ENCODE measurements around the gene LIPN. TPM values are rescaled to one million over a fixed set of nuclear protein-coding genes. Genes with fewer than 3 reads are reported as not detected.
A peak's percentile ranks its signal among the peaks of the same experiment; 100 is the strongest.
"Not testable (repeated sequence)": the region's sequence is repeated elsewhere in the genome, so short reads cannot be mapped to it uniquely, and the experiment has no call there.

LIPN gene
- not detected in 2 replicates for polyA plus RNA-seq (2014; cell fraction: cytosol; rRNA removed)
- not detected in 2 replicates for polyA plus RNA-seq (2014; cell fraction: nucleus; rRNA removed)

- no peak for DNase-seq (ENCODE audit: low spot score)
Measured at GRCh38 chr10:88759366-88760101, at the start of gene LIPN. LIPN (plus strand) TSS chr10:88760020; CDS start chr10:88761406, 1,386 bp downstream.

GRCh38 chr10:88715517-88715916 is 44.3 kb upstream of the LIPN start:
- DNase-seq (ENCODE audit: low spot score) = no peak

GRCh38 chr10:88721392-88721791 is 38.4 kb upstream of the LIPN start:
- no peak for DNase-seq (ENCODE audit: low spot score)

GRCh38 chr10:88725798-88726197 is 34.0 kb upstream of the LIPN start:
- no peak for DNase-seq (ENCODE audit: low spot score)

GRCh38 chr10:88728107-88728763 is 31.6 kb upstream of the LIPN start:
- peak; percentile 11 for DNase-seq (ENCODE audit: low spot score)

- peak; percentile 61 for DNase-seq (ENCODE audit: low spot score)
Measured at GRCh38 chr10:88730864-88731263, 29.0 kb upstream of the LIPN start.

- peak; percentile 59 for DNase-seq (ENCODE audit: low spot score)
Measured at GRCh38 chr10:88731296-88731695, 28.5 kb upstream of the LIPN start.

GRCh38 chr10:88733215-88733614 is 26.6 kb upstream of the LIPN start:
- peak; percentile 22 for DNase-seq (ENCODE audit: low spot score)

- DNase-seq (ENCODE audit: low spot score) = no peak
Measured at GRCh38 chr10:88735661-88736060, 24.2 kb upstream of the LIPN start.

GRCh38 chr10:88741921-88742320 is 17.9 kb upstream of the LIPN start:
- not testable (repeated sequence) for DNase-seq (ENCODE audit: low spot score)

GRCh38 chr10:88742448-88742847 is 17.4 kb upstream of the LIPN start:
- no peak for DNase-seq (ENCODE audit: low spot score)

GRCh38 chr10:88744002-88744401 is 15.8 kb upstream of the LIPN start:
- DNase-seq (ENCODE audit: low spot score) = peak; percentile 35

- DNase-seq (ENCODE audit: low spot score) = no peak
Measured at GRCh38 chr10:88745633-88746032, 14.2 kb upstream of the LIPN start.

- no peak for DNase-seq (ENCODE audit: low spot score)
Measured at GRCh38 chr10:88754287-88754686, 5.5 kb upstream of the LIPN start.

GRCh38 chr10:88755753-88756152 is 4.1 kb upstream of the LIPN start:
- DNase-seq (ENCODE audit: low spot score) = no peak

- DNase-seq (ENCODE audit: low spot score) = no peak
Measured at GRCh38 chr10:88756660-88757059, 3.2 kb upstream of the LIPN start.

- DNase-seq (ENCODE audit: low spot score) = no peak
Measured at GRCh38 chr10:88762906-88763305, 3.1 kb downstream of the LIPN start.

GRCh38 chr10:88763441-88763840 is 3.6 kb downstream of the LIPN start:
- no peak for DNase-seq (ENCODE audit: low spot score)

- DNase-seq (ENCODE audit: low spot score) = no peak
Measured at GRCh38 chr10:88764110-88764509, 4.3 kb downstream of the LIPN start.

- DNase-seq (ENCODE audit: low spot score) = no peak
Measured at GRCh38 chr10:88765816-88766215, 6.0 kb downstream of the LIPN start.

GRCh38 chr10:88769384-88769783 is 9.6 kb downstream of the LIPN start:
- no peak for DNase-seq (ENCODE audit: low spot score)

- no peak for DNase-seq (ENCODE audit: low spot score)
Measured at GRCh38 chr10:88781206-88781605, 21.4 kb downstream of the LIPN start.

- no peak for DNase-seq (ENCODE audit: low spot score)
Measured at GRCh38 chr10:88782222-88782621, 22.4 kb downstream of the LIPN start.
